ENCODE measurements around the gene FGF12. TPM values are rescaled to one million over a fixed set of nuclear protein-coding genes. Genes with fewer than 3 reads are reported as not detected.

The FGF12 gene
- total RNA-seq, 2 experiments from 2014 or later = 0.06 to 1.7 TPM

DNA sequence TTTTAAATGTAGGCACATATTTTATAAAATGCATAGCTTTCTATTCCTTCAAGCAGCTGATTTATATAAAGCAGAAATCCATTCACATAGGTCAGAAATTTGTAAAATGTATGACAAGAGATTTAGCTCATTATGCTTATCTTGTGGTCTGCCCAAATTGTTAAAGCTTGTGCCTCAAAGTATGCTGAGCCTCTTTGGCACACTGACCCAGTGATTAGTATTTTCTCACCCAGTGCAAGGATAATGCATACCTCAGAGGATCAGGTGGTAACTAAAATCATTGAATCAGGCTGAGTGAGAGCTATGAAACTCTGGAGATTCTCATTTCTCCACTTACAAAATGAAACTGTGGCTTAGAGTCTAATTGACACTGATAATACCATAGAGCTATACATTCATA is 533.3 kb downstream of the FGF12 start:
- no TSS peak for BruUV-seq (replicated peaks)
- H3K27ac ChIP-seq (ENCODE audit: low read depth, low read length, poor library complexity, severe bottlenecking) = no peak overlapping the region
- TF ChIP-seq CTCF (conservative IDR thresholded peaks at IDR 0.05; ENCODE audit: low read length) (no peak), EZH2phosphoT487 (IDR thresholded peaks at IDR 0.05; ENCODE audit: borderline replicate concordance, low read depth, low read length) (no peak)
- no peaks in the 10 kb centered on the region for H3K4me1 ChIP-seq (ENCODE audit: insufficient read depth, low read length, poor library complexity, severe bottlenecking)
- DNase-seq (ENCODE audit: low spot score) = no peak
- no peak overlapping the region for H2AFZ ChIP-seq (ENCODE audit: low read length)
- H3K79me2 ChIP-seq (ENCODE audit: insufficient read depth, low read depth, low read length) = no peaks in the 10 kb centered on the region
- CTCF ChIA-PET (ENCODE audit: unreplicated experiment) = interaction anchor here (1.5 kb wide), 1 partner anchor 8 kb away, joined by 3 read pairs; no protein-coding TSS in a partner anchor
- H3K4me2 ChIP-seq (ENCODE audit: low read length) = no peak overlapping the region
- no peaks in the 10 kb centered on the region for H3K9me2 ChIP-seq (ENCODE audit: insufficient read depth, low read length)
- H3K36me3 ChIP-seq (ENCODE audit: insufficient read depth, low read length) = no peaks in the 10 kb centered on the region
- no peaks in the 10 kb centered on the region for H4K20me1 ChIP-seq (ENCODE audit: insufficient read depth, low read length)
- H3K9me3 ChIP-seq (ENCODE audit: low read length) = no peaks in the 10 kb centered on the region
- no peak overlapping the region for H3K4me3 ChIP-seq (ENCODE audit: low read depth, low read length, poor library complexity, severe bottlenecking)
- POLR2A ChIA-PET = interaction anchor here (0.8 to 1.6 kb wide), 4 partner anchors 9 to 70 kb away, joined by 3 to 6 read pairs (median 4); no protein-coding TSS in a partner anchor
- intact Hi-C loops (cut with micrococcal nuclease; ENCODE audit: unreplicated experiment) = no loop called here

DNA sequence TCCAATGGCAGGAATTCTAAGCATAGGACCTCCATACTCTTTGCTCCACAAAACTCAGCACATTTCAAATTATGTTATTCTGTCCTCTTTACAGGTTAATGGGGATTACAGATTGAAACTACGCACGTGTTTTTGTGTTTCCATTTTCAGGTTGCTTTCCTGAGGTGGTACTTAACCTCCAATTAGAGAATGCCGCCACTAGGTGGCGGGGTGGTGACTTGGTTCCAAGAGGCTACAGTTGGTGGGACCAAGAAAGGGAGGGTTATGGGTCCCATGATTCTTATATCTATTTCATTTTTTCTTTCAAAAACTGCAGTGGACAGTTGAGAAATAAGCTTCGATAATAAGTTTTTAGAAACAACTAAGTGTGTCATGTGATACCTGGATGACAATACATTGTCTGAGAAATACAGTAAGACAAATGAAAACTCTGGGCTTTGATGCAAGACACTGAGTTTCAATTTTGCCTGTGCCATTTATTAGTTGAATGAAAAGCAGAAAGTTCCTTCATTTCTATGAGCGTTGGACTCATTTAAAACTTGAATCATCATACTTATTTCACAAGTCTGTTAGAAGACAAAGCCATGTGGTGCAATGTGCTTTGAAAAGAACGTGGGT is 539.0 kb downstream of the FGF12 start:
- TF ChIP-seq CTCF (conservative IDR thresholded peaks at IDR 0.05; ENCODE audit: low read length) (peak; percentile 94), EZH2phosphoT487 (IDR thresholded peaks at IDR 0.05; ENCODE audit: borderline replicate concordance, low read depth, low read length) (no peak)
- no peak overlapping the region for H3K4me3 ChIP-seq (ENCODE audit: low read depth, low read length, poor library complexity, severe bottlenecking)
- peak; percentile 79 for DNase-seq (ENCODE audit: low spot score)
- CTCF ChIA-PET (ENCODE audit: unreplicated experiment) = interaction anchor here (0.6 kb wide), 1 partner anchor 16 kb away, joined by 3 read pairs; no protein-coding TSS in a partner anchor
- POLR2A ChIA-PET = no interaction called here
- H3K4me2 ChIP-seq (ENCODE audit: low read length) = no peak overlapping the region; the same call in 1 of the 2 replicates
- H3K4me1 ChIP-seq (ENCODE audit: insufficient read depth, low read length, poor library complexity, severe bottlenecking) = peaks cover 45% of the 10 kb centered on the region
- H3K36me3 ChIP-seq (ENCODE audit: insufficient read depth, low read length) = no peaks in the 10 kb centered on the region
- no peak overlapping the region for H3K27ac ChIP-seq (ENCODE audit: low read depth, low read length, poor library complexity, severe bottlenecking)
- no peaks in the 10 kb centered on the region for H3K79me2 ChIP-seq (ENCODE audit: insufficient read depth, low read depth, low read length)
- 0 out of 2 replicates have a peak, but pooled peaks cover 5% of the 10 kb centered on the region for H3K9me3 ChIP-seq (ENCODE audit: low read length)
- no TSS peak for BruUV-seq (replicated peaks)
- no peak overlapping the region for H2AFZ ChIP-seq (ENCODE audit: low read length)
- no peaks in the 10 kb centered on the region for H4K20me1 ChIP-seq (ENCODE audit: insufficient read depth, low read length)
- intact Hi-C loops (cut with micrococcal nuclease; ENCODE audit: unreplicated experiment) = loop anchor here (5.0 to 10.0 kb wide), 2 partner anchors 254 to 1084 kb away; no protein-coding TSS in a partner anchor
- H3K9me2 ChIP-seq (ENCODE audit: insufficient read depth, low read length) = no peaks in the 10 kb centered on the region

All from OCI-LY7 (cell line).